ENCODE data around the gene AP2A2.

DNA sequence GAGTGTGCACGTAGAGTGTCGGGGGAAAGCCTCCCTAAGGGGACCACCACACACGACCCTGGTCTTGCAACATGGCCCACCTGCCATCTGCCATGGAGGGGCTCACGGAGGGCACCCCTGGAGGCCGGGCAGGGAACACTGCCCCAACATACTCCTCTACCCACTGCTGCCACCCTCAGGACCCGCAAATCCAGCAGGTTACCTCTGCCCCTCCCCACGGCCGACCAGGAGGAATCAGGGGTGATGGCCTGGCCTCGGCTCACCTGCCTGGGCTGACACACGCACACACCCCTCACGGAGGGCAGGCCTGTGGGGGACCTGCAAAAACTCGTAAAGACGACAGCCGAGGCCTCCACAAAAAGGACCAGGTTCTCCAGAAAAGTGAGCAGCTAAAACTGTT lies 45.2 kb upstream of the AP2A2 start:
- TF ChIP-seq EZH2 (IDR thresholded peaks at IDR 0.05; ENCODE audit: borderline replicate concordance, low read depth, low read length, poor library complexity, severe bottlenecking) (no peak), CTCF (conservative IDR thresholded peaks at IDR 0.05; ENCODE audit: low read depth, low read length) (no peak)
